Caco-2 (cell line): Measurements from ENCODE around the gene TEX11. TPM values are rescaled to one million over a fixed set of nuclear protein-coding genes. Genes with fewer than 3 reads are reported as not detected.

Source experiments
- BruUV-seq: library from RNA; stranded (reverse); fragments of 400-500 nt; replicated peaks from 2 replicates; lab custom pipeline; 2021; lab: Mats Ljungman, UMichigan
- CTCF ChIA-PET: fragments of 300-600 bp; sonication (Branson Sonifier 250); formaldehyde crosslinking; loops from one replicate; lab custom pipeline; 2022; ENCODE audit warnings: antibody characterized with exemption; lab: Charles Lee
- POLR2A ChIA-PET: fragments of 300-600 bp; sonication (Branson Sonifier 250); formaldehyde crosslinking; loops from one replicate; lab custom pipeline; 2022; ENCODE audit warnings: antibody characterized with exemption; lab: Charles Lee
- DNase-seq, 2 experiments: peaks; one replicate each; pipeline versions ENCODE4 v3.0.0 to v3.0.0-alpha.2; 2020 to 2022
- H3K27me3 ChIP-seq: replicated peaks from 2 replicates; pipeline ENCODE4 v1.6.0; 2011; ENCODE audit warnings: low read length; ENCODE audit not compliant: control insufficient read depth, insufficient read depth
- H3K36me3 ChIP-seq: 2 replicates; pipeline ENCODE4 v1.5.1; 2011; ENCODE audit warnings: low read length; ENCODE audit not compliant: control insufficient read depth, insufficient read depth
- H3K4me1 ChIP-seq: fragments of 250-450 bp; sonication (Bioruptor Pico); 2 replicates; pipeline ENCODE4 v1.5.1; 2020; ENCODE audit warnings: mild to moderate bottlenecking
- H3K4me3 ChIP-seq: 2 replicates; pipeline ENCODE4 v1.5.1; 2011; ENCODE audit warnings: low read depth, mild to moderate bottlenecking, control low read depth, low read length
- H3K9me3 ChIP-seq: fragments of 250-450 bp; sonication (Bioruptor Pico); 2 replicates; pipeline ENCODE4 v1.5.1; 2020; ENCODE audit warnings: mild to moderate bottlenecking, moderate library complexity
- H3K27ac Mint-ChIP-seq: one replicate; pipeline ENCODE4 v1.8.0; 2022; ENCODE audit warnings: mixed read lengths; ENCODE audit not compliant: unreplicated experiment
- H3K27me3 Mint-ChIP-seq: one replicate; pipeline ENCODE4 v1.8.0; 2022; ENCODE audit warnings: mixed read lengths; ENCODE audit not compliant: insufficient read depth, unreplicated experiment
- H3K36me3 Mint-ChIP-seq: one replicate; pipeline ENCODE4 v1.8.0; 2022; ENCODE audit warnings: mild to moderate bottlenecking, mixed read lengths; ENCODE audit not compliant: insufficient read depth, unreplicated experiment
- H3K4me1 Mint-ChIP-seq: one replicate; pipeline ENCODE4 v1.8.0; 2022; ENCODE audit warnings: low read depth, mixed read lengths; ENCODE audit not compliant: unreplicated experiment
- H3K4me3 Mint-ChIP-seq: one replicate; pipeline ENCODE4 v1.8.0; 2022; ENCODE audit warnings: mild to moderate bottlenecking, moderate library complexity, mixed read lengths; ENCODE audit not compliant: unreplicated experiment
- H3K9me3 Mint-ChIP-seq: one replicate; pipeline ENCODE4 v1.8.0; 2022; ENCODE audit warnings: mixed read lengths; ENCODE audit not compliant: unreplicated experiment
- CTCF ChIP-seq, 2 experiments: fragments of 200-600 bp in 1 of 2; IDR thresholded peaks; 1 replicate in 1 of 2; 2 replicates in 1 of 2; pipeline versions ENCODE4 v1.5.1 to v1.8.0; 2011 to 2022; ENCODE audit warnings: antibody characterized with exemption in 1 of 2, control low read depth in 1 of 2, inconsistent platforms in 1 of 2, low read depth in 1 of 2, low read length in 1 of 2, mild to moderate bottlenecking in 1 of 2, moderate library complexity in 1 of 2; ENCODE audit not compliant: insufficient read depth in 1 of 2, severe bottlenecking in 1 of 2, unreplicated experiment in 1 of 2
- intact Hi-C: fragments of 100-400 bp; cut with micrococcal nuclease; formaldehyde crosslinking; loops from one replicate; pipeline ENCODE4 v1.10.0; 2022; ENCODE audit not compliant: unreplicated experiment
- total RNA-seq: library from RNA; stranded (reverse); gene quantifications from 2 replicates; pipeline ENCODE4 v1.2.3, GENCODE V29; 2022

The TEX11 gene
- total RNA-seq, 1 experiment from 2014 or later = 0.23 TPM

GRCh38 chrX:70635227-70635626 lies 273.3 kb downstream of the TEX11 start:
- no peak for DNase-seq
- H3K36me3 Mint-ChIP-seq = no peaks in the 10 kb centered on the region
- intact Hi-C loops = no loop called here
- no peak overlapping the region for H3K4me3 Mint-ChIP-seq
- POLR2A ChIA-PET = no interaction called here
- Histone ChIP-seq H3K9me3 (no peaks in the 10 kb centered on the region), H3K4me1 (no peaks in the 10 kb centered on the region), H3K27me3 (no peaks in the 10 kb centered on the region), H3K36me3 (no peaks in the 10 kb centered on the region), H3K4me3 (no peak overlapping the region)
- no peak for TF ChIP-seq CTCF (IDR thresholded peaks at IDR 0.05; ENCODE audit: insufficient read depth in 1 of 2, low read depth in 1 of 2, low read length in 1 of 2, severe bottlenecking in 1 of 2, unreplicated experiment in 1 of 2)
- H3K4me1 Mint-ChIP-seq = no peaks in the 10 kb centered on the region
- CTCF ChIA-PET = no interaction called here
- H3K9me3 Mint-ChIP-seq = no peaks in the 10 kb centered on the region
- no peaks in the 10 kb centered on the region for H3K27me3 Mint-ChIP-seq
- BruUV-seq = no TSS peak
- H3K27ac Mint-ChIP-seq = no peak overlapping the region

GRCh38 chrX:70621743-70622142 lies 286.8 kb downstream of the TEX11 start:
- H3K27me3 ChIP-seq = no peaks in the 10 kb centered on the region
- TF ChIP-seq CTCF (IDR thresholded peaks at IDR 0.05; ENCODE audit: insufficient read depth in 1 of 2, low read depth in 1 of 2, low read length in 1 of 2, severe bottlenecking in 1 of 2, unreplicated experiment in 1 of 2) = no peak
- no peak for DNase-seq
- H3K9me3 ChIP-seq = no peaks in the 10 kb centered on the region
- no peaks in the 10 kb centered on the region for H3K36me3 ChIP-seq
- Mint-ChIP-seq H3K9me3 (peaks cover 12% of the 10 kb centered on the region), H3K27me3 (no peaks in the 10 kb centered on the region), H3K27ac (no peak overlapping the region), H3K36me3 (no peaks in the 10 kb centered on the region), H3K4me3 (no peak overlapping the region), H3K4me1 (peaks cover 15% of the 10 kb centered on the region)
- intact Hi-C loops = no loop called here
- peaks cover 12% of the 10 kb centered on the region; the same call in 1 of the 2 replicates for H3K4me1 ChIP-seq
- ChIA-PET CTCF (no interaction called here), POLR2A (no interaction called here)
- BruUV-seq = no TSS peak
- no peak overlapping the region for H3K4me3 ChIP-seq

GRCh38 chrX:70618467-70618866 lies 290.0 kb downstream of the TEX11 start:
- CTCF ChIA-PET = no interaction called here
- intact Hi-C loops = no loop called here
- no TSS peak for BruUV-seq
- DNase-seq = no peak
- Mint-ChIP-seq H3K9me3 (no peaks in the 10 kb centered on the region), H3K27me3 (no peaks in the 10 kb centered on the region), H3K36me3 (no peaks in the 10 kb centered on the region), H3K4me3 (no peak overlapping the region), H3K27ac (no peak overlapping the region), H3K4me1 (peaks cover 8% of the 10 kb centered on the region)
- Histone ChIP-seq H3K9me3 (no peaks in the 10 kb centered on the region), H3K36me3 (no peaks in the 10 kb centered on the region), H3K4me3 (no peak overlapping the region), H3K27me3 (no peaks in the 10 kb centered on the region), H3K4me1 (peaks cover 12% of the 10 kb centered on the region; the same call in 1 of the 2 replicates)
- POLR2A ChIA-PET = no interaction called here
- no peak for TF ChIP-seq CTCF (IDR thresholded peaks at IDR 0.05; ENCODE audit: insufficient read depth in 1 of 2, low read depth in 1 of 2, low read length in 1 of 2, severe bottlenecking in 1 of 2, unreplicated experiment in 1 of 2)
